DMS153 treated with DMSO at 0.1 percent for 48 hours (cell line): Measurements from ENCODE around the gene ABCA7.

ENCODE experiments used
- DNase-seq: peaks from one replicate; lab custom pipeline; 2025; ENCODE audit not compliant: unreplicated experiment; lab: John Stamatoyannopoulos, UW

The ABCA7 gene

DNA sequence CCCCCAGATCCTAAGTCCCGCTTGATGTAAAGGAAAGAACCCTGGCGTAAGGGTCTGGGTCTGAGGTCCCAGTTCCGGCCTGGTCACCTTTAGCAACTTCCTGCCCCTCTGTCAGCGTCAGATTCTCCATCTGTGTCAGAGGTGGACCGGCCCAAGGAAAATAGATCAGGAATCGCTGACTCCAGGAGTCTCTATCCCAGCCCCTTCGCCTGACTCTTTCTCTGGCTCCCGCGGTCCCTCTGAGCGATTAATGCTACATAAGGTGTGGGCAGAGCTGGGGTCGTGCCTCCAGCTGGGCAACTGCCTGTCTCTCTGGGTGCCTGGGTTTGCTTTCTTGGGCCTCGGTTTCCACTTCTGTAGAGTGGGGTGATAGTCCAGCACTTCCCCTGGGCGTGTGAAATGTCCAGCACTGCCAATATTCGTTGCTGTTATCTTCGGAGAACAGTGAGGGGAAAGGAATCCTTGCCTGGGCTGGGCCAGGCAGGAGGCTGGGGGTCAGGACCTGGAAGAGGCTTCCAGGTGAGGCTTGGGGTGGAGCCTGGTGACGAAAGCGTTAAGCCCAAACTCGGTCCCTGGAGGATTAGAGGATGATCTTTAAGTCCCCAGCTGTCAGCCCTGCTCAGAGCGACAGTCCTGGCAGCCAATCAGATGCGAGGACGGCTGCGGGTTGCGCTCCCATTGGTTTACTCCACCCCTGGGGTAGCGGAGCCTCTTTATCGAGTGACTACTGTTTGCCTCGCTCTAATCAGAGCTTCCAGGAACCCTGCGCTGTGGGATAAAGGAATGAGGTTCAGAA lies 767 bp downstream of the ABCA7 start:
- DNase-seq, result peak; percentile 37

DNA sequence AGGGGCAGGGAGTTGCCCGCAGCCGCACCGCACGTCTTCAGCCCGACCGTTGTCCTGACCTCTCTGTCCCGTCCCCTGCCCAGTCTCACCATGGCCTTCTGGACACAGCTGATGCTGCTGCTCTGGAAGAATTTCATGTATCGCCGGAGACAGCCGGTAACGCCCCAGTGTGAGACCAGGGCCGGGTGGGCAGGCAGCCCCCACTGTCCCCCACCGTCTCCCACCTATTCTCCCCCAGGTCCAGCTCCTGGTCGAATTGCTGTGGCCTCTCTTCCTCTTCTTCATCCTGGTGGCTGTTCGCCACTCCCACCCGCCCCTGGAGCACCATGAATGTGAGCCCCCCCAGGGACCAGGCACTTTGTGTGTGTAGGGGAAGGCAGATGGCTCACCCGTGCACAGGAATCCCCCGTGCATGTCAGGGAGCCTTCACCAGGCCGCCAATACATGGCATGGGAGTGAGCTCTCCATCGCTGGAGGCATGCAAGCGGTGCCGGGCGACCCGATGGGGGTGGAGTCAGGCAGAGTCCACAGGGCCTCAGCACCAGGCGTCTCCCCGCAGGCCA lies 1.4 kb downstream of the ABCA7 start:
- DNase-seq, result no peak

DNA sequence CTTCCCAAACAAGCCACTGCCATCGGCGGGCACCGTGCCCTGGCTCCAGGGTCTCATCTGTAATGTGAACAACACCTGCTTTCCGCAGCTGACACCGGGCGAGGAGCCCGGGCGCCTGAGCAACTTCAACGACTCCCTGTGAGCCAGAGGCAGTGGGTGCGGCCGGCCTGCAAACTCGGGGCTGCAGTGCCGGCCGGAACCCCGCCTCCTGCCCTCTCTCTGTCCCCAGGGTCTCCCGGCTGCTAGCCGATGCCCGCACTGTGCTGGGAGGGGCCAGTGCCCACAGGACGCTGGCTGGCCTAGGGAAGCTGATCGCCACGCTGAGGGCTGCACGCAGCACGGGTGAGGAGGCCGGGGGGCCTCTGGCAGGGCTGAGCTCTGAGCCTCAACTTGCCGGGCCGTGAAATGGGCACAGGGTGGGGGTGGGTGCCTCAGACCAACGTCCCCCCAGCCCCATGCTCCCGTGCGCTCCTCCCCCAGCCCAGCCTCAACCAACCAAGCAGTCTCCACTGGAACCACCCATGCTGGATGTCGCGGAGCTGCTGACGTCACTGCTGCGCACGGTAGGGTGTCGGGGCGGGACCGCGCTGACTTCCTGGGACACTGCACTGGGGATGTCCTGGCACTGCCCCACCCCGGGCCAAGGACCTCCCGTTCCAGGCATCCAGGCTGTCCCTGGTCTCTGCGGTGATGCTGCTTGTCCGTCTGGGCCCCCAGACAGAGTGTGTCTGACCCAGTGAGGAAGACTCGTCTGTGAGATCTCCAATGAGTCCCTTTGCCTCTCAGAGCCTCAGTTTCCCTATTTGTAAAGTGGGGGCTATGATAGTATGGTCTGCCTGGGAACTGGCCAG lies 2.2 kb downstream of the ABCA7 start:
- no peak for DNase-seq

DNA sequence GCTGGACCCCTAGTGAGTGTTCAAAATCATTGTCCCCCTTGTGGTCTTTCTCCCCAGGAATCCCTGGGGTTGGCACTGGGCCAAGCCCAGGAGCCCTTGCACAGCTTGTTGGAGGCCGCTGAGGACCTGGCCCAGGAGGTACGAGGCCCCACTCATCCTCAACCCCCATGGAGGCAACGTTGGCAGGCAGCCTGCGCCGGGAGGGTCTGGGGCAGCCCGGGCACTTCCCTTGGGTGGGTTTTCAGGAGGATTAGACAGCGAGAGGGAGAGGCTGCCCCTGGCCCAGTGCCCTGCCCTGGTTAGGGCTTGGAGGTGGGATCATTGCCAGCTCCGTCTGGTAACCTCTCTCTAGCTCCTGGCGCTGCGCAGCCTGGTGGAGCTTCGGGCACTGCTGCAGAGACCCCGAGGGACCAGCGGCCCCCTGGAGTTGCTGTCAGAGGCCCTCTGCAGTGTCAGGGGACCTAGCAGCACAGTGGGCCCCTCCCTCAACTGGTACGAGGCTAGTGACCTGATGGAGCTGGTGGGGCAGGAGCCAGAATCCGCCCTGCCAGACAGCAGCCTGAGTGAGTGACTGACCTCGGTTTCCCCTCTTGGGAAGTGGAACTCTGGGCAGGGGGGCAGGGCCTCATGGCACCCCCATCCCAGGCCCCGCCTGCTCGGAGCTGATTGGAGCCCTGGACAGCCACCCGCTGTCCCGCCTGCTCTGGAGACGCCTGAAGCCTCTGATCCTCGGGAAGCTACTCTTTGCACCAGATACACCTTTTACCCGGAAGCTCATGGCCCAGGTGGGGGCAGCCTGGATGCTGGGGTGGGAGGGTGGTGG lies 3.0 kb downstream of the ABCA7 start:
- DNase-seq, result no peak

DNA sequence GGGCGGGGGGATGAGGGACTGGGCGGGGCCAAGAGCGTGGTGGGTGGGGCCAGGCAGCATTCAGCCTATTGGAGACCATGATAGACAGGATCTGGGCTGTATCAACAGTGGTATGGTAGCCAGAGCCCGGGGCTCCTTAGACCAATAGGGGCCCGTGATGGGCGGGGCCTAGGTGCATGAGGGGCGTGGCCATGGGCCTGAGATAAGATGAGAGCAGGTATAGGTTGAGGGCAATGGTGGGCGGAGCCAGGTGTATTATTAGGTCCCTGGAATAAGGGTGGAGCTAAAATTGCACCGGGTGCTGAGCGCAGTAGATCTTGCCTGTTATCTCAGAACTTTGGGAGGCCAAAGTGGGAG lies 5.3 kb downstream of the ABCA7 start:
- no peak for DNase-seq

DNA sequence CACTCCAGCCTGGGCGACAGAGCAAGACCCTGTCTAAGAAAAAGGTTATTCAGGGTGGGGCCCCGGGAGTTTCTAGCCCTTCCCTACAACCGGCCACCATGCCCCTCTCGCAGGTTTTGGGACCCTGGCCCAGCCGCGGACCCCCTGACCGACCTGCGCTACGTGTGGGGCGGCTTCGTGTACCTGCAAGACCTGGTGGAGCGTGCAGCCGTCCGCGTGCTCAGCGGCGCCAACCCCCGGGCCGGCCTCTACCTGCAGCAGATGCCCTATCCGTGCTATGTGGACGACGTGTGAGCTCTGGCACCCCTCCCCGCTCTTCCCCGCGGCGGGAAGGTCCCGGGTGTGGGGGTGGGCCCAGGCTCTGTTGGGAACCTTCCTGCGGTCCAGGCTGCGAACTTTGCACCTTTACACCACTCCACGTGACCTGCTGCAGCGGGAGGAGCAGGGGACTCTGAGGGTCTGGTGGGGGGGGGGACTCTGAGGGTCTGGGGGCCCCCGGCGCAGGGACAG lies 6.3 kb downstream of the ABCA7 start:
- DNase-seq, result no peak

DNA sequence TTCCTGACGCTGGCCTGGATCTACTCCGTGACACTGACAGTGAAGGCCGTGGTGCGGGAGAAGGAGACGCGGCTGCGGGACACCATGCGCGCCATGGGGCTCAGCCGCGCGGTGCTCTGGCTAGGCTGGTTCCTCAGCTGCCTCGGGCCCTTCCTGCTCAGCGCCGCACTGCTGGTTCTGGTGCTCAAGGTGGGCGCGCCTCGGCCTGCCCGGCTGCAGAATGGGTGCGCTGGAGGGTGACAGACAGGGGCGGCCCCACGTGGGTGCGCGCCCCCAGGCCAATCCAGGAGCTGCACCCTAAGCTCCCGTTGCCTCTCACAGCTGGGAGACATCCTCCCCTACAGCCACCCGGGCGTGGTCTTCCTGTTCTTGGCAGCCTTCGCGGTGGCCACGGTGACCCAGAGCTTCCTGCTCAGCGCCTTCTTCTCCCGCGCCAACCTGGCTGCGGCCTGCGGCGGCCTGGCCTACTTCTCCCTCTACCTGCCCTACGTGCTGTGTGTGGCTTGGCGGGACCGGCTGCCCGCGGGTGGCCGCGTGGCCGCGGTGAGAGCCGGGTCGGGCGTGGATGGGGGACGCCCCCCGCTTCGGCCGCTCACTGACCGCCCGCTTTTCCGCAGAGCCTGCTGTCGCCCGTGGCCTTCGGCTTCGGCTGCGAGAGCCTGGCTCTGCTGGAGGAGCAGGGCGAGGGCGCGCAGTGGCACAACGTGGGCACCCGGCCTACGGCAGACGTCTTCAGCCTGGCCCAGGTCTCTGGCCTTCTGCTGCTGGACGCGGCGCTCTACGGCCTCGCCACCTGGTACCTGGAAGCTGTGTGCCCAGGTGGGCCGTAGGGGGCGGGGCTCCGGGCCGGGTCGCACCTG lies 7.2 kb downstream of the ABCA7 start:
- DNase-seq, result no peak

DNA sequence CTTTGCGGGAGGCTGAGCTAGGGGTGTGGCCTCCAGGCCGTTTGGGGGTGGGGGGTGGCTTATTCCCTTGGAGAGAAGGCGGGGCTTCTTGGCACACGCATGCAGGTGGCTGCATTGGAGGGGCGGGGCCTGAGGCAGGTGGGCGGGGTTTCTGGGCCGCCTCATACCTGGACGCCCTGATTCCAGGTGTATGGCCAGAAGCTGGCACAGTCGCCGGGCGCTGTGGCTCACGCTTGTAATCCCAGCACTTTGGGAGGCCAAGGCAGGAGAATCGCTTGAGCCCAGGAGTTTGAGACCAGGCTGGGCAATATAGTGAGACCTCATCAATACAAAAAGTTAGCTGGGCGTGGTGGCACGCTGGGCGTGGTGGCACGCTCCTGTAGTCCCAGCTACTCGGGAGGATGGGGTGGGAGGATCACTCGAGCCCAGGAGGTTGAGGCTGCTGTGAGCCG lies 7.8 kb downstream of the ABCA7 start:
- DNase-seq, result no peak

DNA sequence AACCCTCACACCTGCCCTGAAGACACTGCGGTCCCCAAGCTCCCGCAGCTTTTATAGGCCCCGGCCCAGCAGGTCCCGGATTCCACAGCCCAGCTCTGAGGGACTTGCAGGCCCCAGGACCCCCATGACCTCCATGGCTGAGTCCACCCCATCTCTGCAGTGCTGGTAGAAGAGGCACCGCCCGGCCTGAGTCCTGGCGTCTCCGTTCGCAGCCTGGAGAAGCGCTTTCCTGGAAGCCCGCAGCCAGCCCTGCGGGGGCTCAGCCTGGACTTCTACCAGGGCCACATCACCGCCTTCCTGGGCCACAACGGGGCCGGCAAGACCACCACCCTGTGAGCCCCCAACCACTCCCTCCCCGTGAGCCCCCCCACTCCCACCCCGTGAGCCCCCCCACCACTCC lies 9.2 kb downstream of the ABCA7 start:
- DNase-seq, result no peak

DNA sequence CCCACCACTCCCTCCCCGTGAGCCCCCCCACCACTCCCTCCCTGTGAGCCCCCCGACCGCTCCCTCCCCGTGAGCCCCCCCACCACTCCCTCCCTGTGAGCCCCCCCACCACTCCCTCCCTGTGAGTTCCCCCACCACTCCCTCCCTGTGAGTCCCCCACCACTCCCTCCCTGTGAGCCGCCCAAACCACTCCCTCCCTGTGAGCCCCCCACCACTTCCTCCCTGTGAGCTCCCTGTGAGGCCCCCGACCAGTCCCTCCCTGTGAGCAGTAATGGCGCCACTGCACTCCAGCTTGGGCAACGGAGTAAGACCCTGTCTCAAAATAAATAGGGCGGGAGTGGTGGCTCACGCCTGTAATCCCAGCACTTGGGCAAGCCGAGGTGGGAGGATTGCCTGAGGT lies 9.9 kb downstream of the ABCA7 start:
- DNase-seq, result no peak

DNA sequence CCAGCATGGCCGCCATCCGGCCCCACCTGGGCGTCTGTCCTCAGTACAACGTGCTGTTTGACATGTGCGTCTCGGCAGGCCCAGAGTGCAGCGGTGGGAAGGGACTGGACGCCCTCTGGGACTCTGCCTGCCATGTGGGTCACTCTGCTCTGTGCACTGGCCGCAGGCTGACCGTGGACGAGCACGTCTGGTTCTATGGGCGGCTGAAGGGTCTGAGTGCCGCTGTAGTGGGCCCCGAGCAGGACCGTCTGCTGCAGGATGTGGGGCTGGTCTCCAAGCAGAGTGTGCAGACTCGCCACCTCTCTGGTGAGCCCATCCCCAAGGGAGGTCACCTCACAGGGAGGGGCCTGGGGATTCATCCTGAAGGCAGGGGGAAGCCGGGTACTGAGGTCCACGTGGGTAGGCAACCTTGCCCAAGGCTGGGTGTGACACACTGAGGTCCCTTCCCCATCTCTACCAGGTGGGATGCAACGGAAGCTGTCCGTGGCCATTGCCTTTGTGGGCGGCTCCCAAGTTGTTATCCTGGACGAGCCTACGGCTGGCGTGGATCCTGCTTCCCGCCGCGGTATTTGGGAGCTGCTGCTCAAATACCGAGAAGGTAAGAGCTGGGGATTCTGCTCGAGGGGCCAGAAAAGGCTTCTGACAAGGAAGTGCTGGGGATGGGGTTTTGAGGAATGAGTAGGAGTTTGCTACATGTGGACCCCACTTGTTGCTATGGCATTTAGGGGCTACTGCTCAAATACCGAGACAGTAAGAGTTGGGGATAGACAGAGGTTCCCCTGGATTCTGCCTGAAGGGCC lies 11.3 kb downstream of the ABCA7 start:
- no peak for DNase-seq

DNA sequence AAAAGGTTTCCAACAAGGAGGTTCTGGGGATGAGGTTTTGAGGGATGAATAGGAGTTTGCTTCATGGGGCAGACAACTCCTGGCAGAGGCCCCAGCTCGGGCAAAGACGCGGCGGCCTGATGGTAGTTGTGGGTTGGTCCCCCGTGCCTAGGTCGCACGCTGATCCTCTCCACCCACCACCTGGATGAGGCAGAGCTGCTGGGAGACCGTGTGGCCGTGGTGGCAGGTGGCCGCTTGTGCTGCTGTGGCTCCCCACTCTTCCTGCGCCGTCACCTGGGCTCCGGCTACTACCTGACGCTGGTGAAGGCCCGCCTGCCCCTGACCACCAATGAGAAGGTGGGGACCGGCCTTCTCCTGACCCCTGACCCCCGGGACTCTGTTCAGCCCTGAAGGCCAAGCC lies 11.9 kb downstream of the ABCA7 start:
- DNase-seq, result no peak

DNA sequence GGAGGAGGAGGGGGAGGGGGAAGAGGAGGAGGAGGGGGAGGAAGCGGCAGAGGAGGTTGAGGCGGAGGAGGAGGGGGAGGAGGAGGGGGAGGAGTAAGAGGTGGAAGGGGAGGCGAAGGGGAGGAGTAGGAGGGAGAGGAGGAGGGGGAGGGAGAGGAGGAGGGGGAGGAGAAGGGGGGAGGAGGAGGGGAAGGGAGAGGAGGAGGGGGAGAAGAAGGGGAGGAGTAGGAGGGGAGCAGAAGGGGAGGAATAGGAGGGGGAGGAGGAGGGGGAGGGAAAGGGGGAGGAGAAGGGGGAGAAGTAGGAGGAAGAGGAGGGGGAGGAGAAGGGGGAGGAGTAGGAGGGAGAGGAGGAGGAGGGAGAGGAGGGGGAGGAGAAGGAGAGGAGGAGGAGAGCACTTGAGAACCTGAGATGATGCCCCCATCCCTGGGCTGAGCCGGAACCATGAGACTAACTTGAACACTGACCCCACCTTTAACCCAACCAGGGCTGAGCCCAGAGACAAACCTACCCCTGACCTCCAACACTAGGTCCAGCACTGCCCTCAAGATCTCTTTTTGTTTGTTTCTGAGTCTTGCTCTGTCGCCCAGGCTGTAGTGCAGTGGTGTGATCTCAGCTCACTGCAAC lies 12.6 kb downstream of the ABCA7 start:
- no peak for DNase-seq

DNA sequence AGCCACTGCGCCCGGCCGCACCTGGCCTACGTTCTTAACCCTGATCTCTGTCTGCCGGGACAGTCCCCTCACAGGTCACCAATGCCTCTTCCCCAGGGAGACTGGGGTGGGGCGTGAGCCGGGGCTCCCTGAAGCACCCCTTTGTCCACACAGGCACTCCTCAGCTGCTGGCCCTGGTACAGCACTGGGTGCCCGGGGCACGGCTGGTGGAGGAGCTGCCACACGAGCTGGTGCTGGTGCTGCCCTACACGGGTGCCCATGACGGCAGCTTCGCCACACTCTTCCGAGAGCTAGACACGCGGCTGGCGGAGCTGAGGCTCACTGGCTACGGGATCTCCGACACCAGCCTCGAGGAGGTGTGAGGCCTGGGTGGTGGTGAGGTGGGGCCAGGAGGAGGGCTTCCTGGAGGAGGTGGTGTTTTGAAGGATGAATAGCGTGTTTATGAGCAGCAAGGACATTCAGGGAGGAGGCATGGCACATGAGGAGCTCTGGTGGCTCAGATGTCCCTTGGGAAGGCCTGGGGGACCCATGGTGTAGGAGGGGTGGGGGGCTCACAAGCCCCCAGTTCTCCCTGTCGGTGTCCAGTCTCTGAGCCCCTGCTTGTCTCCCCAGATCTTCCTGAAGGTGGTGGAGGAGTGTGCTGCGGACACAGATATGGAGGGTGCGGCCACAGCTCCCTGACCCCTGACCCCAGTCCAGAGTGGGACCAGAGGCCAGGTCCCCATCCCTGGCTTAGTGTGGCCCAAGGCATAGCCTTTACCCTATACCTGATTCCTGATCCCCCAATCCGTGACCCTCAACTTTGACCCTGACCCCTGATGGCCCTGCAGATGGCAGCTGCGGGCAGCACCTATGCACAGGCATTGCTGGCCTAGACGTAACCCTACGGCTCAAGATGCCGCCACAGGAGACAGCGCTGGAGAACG lies 13.5 kb downstream of the ABCA7 start:
- DNase-seq, result no peak

DNA sequence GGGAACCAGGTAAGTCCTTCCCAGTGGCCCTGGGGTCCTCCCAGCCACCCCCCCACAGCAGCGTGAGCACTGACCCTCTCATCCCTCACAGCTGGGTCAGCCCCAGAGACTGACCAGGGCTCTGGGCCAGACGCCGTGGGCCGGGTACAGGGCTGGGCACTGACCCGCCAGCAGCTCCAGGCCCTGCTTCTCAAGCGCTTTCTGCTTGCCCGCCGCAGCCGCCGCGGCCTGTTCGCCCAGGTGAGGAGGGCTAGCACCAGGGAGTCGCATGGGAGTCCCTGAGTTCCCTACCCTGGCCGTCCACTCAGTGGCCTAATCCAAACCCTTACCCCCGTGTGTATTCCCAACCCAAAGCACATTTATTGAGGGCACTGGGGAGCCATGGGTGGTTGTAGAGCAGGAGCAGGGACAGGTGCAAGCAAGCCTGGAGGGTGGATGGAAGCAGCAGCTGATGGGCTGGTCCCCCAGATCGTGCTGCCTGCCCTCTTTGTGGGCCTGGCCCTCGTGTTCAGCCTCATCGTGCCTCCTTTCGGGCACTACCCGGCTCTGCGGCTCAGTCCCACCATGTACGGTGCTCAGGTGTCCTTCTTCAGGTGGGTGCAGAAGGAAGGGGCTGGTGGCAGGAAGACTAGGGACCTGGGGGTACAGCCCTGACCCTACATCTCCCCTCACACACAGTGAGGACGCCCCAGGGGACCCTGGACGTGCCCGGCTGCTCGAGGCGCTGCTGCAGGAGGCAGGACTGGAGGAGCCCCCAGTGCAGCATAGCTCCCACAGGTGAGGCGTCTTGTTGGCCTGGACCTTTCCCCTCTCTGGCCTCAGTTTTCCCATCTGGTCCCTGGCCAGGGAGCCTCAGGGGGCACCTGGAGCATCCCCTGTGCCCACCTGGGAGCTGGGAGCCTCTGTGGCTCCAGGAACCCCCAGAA lies 14.5 kb downstream of the ABCA7 start:
- DNase-seq, result no peak

DNA sequence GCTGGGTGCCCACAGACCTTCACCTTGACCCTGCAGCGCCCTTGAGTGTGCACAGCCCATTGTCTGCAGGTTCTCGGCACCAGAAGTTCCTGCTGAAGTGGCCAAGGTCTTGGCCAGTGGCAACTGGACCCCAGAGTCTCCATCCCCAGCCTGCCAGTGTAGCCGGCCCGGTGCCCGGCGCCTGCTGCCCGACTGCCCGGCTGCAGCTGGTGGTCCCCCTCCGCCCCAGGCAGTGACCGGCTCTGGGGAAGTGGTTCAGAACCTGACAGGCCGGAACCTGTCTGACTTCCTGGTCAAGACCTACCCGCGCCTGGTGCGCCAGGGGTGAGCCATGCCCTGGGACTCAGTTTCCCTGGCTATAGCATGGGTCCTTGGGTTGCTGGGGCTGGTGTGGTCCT lies 15.1 kb downstream of the ABCA7 start:
- DNase-seq, result no peak
